ENCODE results near the gene IFT57.

Gene IFT57

DNA sequence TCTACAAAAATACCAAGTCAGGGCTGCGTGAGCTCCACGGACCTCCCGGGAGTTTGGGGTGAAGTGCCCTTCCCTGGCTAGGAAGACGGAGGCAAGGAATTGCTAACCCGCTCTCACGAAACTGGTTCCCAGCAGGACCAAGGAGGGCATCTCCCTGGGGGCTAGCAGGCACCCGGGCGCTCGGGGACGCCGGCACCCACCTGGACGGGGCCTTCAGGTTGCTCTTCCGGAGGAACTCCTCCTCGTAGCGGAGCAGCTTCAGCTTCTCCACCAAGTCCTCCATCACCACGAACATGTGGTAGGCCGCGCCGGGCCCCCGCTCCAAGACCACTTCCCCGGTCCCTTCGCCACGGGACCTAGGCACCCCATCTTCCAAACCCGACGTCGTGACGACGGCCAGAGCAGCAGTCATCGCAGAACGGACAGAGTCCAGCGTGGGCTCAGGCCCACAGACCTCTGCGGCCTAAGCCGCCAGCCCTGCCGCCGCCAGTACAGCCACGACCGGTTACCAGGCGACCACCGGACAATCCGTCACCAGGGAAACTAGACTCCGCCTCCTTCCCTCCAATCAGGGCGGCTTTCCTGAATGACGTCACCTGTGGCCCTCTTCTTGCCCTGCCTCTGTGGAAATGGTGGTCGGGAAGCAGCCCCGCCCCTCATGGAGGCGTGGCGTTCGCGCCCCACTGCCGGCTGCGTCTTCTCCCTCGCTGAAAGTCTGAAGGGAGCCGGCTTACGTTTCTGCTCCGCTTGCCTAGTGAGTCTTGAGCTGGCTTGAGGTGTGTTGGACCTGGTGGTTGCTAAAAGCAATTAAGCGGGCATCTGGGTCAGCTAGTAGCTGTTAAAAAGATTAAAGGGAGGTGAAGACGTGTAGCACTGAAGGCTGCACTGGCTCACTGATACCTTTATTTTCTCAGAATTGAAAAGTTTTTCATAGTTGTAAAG, at the start of gene IFT57 (continued):
- TF ChIP-seq, protein P1, sequence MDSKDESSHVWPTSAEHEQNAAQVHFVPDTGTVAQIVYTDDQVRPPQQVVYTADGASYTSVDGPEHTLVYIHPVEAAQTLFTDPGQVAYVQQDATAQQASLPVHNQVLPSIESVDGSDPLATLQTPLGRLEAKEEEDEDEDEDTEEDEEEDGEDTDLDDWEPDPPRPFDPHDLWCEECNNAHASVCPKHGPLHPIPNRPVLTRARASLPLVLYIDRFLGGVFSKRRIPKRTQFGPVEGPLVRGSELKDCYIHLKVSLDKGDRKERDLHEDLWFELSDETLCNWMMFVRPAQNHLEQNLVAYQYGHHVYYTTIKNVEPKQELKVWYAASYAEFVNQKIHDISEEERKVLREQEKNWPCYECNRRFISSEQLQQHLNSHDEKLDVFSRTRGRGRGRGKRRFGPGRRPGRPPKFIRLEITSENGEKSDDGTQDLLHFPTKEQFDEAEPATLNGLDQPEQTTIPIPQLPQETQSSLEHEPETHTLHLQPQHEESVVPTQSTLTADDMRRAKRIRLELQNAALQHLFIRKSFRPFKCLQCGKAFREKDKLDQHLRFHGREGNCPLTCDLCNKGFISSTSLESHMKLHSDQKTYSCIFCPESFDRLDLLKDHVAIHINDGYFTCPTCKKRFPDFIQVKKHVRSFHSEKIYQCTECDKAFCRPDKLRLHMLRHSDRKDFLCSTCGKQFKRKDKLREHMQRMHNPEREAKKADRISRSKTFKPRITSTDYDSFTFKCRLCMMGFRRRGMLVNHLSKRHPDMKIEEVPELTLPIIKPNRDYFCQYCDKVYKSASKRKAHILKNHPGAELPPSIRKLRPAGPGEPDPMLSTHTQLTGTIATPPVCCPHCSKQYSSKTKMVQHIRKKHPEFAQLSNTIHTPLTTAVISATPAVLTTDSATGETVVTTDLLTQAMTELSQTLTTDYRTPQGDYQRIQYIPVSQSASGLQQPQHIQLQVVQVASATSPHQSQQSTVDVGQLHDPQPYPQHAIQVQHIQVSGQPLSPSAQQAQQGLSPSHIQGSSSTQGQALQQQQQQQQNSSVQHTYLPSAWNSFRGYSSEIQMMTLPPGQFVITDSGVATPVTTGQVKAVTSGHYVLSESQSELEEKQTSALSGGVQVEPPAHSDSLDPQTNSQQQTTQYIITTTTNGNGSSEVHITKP (tag by site-specific recombination; IDR thresholded peaks at IDR 0.05), result 0 out of 2 replicates have a peak, but pooled peaks have one; percentile 32
- TF ChIP-seq YY1 (tag by site-specific recombination; IDR thresholded peaks at IDR 0.05) (peak; percentile 47; the same call in 1 of the 2 replicates), HOXC10 (CRISPR knock-in tag; IDR thresholded peaks at IDR 0.05) (no peak), TRIM28 (IDR thresholded peaks at IDR 0.05; ENCODE audit: borderline replicate concordance, low read length) (peak; percentile 25; the same call in 1 of the 2 replicates), ZNF138 (tag by site-specific recombination; IDR thresholded peaks at IDR 0.05; ENCODE audit: borderline replicate concordance) (no peak), KLF1 (tag by site-specific recombination; IDR thresholded peaks at IDR 0.05) (no peak), ZNF48 (tag by site-specific recombination; IDR thresholded peaks at IDR 0.05) (no peak), BCL11A (tag by site-specific recombination; IDR thresholded peaks at IDR 0.05; ENCODE audit: low read depth) (no peak), ZNF426 (tag by site-specific recombination; IDR thresholded peaks at IDR 0.05) (no peak), ZNF335 (tag by site-specific recombination; conservative IDR thresholded peaks at IDR 0.05) (peak; percentile 85), ZNF624 (tag by site-specific recombination; IDR thresholded peaks at IDR 0.05) (no peak), ZNF792 (tag by site-specific recombination; IDR thresholded peaks at IDR 0.05) (no peak), ZNF473 (tag by site-specific recombination; IDR thresholded peaks at IDR 0.05) (no peak), ZNF404 (tag by site-specific recombination; IDR thresholded peaks at IDR 0.05) (no peak), GLIS1 (tag by site-specific recombination; IDR thresholded peaks at IDR 0.05) (peak; percentile 32; the same call in 1 of the 2 replicates), RBAK (tag by site-specific recombination; IDR thresholded peaks at IDR 0.05) (no peak), KLF10 (tag by site-specific recombination; IDR thresholded peaks at IDR 0.05) (no peak), ZNF600 (tag by site-specific recombination; IDR thresholded peaks at IDR 0.05) (no peak; the same call in 1 of the 2 replicates), GLI4 (tag by site-specific recombination; IDR thresholded peaks at IDR 0.05) (0 out of 2 replicates have a peak, but pooled peaks have one; percentile 30), ZNF660 (tag by site-specific recombination; IDR thresholded peaks at IDR 0.05) (no peak), ZNF112 (tag by site-specific recombination; IDR thresholded peaks at IDR 0.05) (no peak), SALL2 (tag by site-specific recombination; IDR thresholded peaks at IDR 0.05; ENCODE audit: borderline replicate concordance) (no peak), ZNF202 (tag by site-specific recombination; IDR thresholded peaks at IDR 0.05; ENCODE audit: borderline replicate concordance) (no peak), ZNF239 (tag by site-specific recombination; IDR thresholded peaks at IDR 0.05) (no peak)
- TF ChIP-seq, protein P2, sequence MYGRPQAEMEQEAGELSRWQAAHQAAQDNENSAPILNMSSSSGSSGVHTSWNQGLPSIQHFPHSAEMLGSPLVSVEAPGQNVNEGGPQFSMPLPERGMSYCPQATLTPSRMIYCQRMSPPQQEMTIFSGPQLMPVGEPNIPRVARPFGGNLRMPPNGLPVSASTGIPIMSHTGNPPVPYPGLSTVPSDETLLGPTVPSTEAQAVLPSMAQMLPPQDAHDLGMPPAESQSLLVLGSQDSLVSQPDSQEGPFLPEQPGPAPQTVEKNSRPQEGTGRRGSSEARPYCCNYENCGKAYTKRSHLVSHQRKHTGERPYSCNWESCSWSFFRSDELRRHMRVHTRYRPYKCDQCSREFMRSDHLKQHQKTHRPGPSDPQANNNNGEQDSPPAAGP (tag by site-specific recombination; IDR thresholded peaks at IDR 0.05), result no peak
- TF ChIP-seq, protein P3, sequence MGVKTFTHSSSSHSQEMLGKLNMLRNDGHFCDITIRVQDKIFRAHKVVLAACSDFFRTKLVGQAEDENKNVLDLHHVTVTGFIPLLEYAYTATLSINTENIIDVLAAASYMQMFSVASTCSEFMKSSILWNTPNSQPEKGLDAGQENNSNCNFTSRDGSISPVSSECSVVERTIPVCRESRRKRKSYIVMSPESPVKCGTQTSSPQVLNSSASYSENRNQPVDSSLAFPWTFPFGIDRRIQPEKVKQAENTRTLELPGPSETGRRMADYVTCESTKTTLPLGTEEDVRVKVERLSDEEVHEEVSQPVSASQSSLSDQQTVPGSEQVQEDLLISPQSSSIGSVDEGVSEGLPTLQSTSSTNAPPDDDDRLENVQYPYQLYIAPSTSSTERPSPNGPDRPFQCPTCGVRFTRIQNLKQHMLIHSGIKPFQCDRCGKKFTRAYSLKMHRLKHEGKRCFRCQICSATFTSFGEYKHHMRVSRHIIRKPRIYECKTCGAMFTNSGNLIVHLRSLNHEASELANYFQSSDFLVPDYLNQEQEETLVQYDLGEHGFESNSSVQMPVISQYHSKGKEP (tag by site-specific recombination; IDR thresholded peaks at IDR 0.05), result no peak
- TF ChIP-seq, protein P4, sequence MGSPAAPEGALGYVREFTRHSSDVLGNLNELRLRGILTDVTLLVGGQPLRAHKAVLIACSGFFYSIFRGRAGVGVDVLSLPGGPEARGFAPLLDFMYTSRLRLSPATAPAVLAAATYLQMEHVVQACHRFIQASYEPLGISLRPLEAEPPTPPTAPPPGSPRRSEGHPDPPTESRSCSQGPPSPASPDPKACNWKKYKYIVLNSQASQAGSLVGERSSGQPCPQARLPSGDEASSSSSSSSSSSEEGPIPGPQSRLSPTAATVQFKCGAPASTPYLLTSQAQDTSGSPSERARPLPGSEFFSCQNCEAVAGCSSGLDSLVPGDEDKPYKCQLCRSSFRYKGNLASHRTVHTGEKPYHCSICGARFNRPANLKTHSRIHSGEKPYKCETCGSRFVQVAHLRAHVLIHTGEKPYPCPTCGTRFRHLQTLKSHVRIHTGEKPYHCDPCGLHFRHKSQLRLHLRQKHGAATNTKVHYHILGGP (tag by site-specific recombination; IDR thresholded peaks at IDR 0.05), result no peak
- TF ChIP-seq, protein P5, sequence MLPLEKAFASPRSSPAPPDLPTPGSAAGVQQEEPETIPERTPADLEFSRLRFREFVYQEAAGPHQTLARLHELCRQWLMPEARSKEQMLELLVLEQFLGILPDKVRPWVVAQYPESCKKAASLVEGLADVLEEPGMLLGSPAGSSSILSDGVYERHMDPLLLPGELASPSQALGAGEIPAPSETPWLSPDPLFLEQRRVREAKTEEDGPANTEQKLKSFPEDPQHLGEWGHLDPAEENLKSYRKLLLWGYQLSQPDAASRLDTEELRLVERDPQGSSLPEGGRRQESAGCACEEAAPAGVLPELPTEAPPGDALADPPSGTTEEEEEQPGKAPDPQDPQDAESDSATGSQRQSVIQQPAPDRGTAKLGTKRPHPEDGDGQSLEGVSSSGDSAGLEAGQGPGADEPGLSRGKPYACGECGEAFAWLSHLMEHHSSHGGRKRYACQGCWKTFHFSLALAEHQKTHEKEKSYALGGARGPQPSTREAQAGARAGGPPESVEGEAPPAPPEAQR (tag by site-specific recombination; IDR thresholded peaks at IDR 0.05), result no peak

Measured in HEK293 (cell line).